Hepatocyte (in vitro differentiated cells): ENCODE measurements around the gene NT5M. TPM values are rescaled to one million over a fixed set of nuclear protein-coding genes. Genes with fewer than 3 reads are reported as not detected.
"Not testable (repeated sequence)": the region's sequence is repeated elsewhere in the genome, so short reads cannot be mapped to it uniquely, and the experiment has no call there.

Experiments
- DNase-seq: peaks from one replicate; pipeline ENCODE4 v3.0.0-alpha.2; 2016; ENCODE audit warnings: low spot score
- H2AFZ ChIP-seq: fragments of 200-600 bp; sonication (generic); 2 replicates; pipeline ENCODE4 v1.6.0; 2016; ENCODE audit warnings: antibody characterized with exemption, mild to moderate bottlenecking
- H3K27ac ChIP-seq: fragments of 200-600 bp; sonication (generic); 2 replicates; pipeline ENCODE4 v1.5.1; 2016; ENCODE audit warnings: mild to moderate bottlenecking
- H3K27me3 ChIP-seq: fragments of 200-600 bp; sonication (generic); 2 replicates; pipeline ENCODE4 v1.6.1; 2016
- H3K36me3 ChIP-seq: fragments of 200-600 bp; sonication (generic); replicated peaks from 2 replicates; pipeline ENCODE4 v1.5.1; 2016; ENCODE audit warnings: low read depth; ENCODE audit not compliant: insufficient read depth
- H3K4me1 ChIP-seq: fragments of 200-600 bp; sonication (generic); 2 replicates; pipeline ENCODE4 v1.5.1; 2016; ENCODE audit warnings: mild to moderate bottlenecking, moderate library complexity; ENCODE audit not compliant: insufficient read depth
- H3K4me2 ChIP-seq: fragments of 200-600 bp; sonication (generic); 2 replicates; pipeline ENCODE4 v1.6.0; 2016
- H3K4me3 ChIP-seq: fragments of 200-600 bp; sonication (generic); 2 replicates; pipeline ENCODE4 v1.5.1; 2016; ENCODE audit warnings: mild to moderate bottlenecking
- H3K79me2 ChIP-seq: fragments of 200-600 bp; sonication (generic); 2 replicates; pipeline ENCODE4 v1.6.0; 2017; ENCODE audit warnings: mild to moderate bottlenecking
- H3K9me2 ChIP-seq: fragments of 200-600 bp; sonication (generic); replicated peaks from 2 replicates; pipeline ENCODE4 v1.6.0; 2017; ENCODE audit warnings: mild to moderate bottlenecking; ENCODE audit not compliant: insufficient read depth
- H3K9me3 ChIP-seq: fragments of 200-600 bp; sonication (generic); 2 replicates; pipeline ENCODE4 v1.5.1; 2016; ENCODE audit warnings: low read depth, mild to moderate bottlenecking
- H4K20me1 ChIP-seq: fragments of 200-600 bp; sonication (generic); 2 replicates; pipeline ENCODE4 v1.6.0; 2016; ENCODE audit warnings: mild to moderate bottlenecking; ENCODE audit not compliant: insufficient read depth, poor library complexity, severe bottlenecking
- CTCF ChIP-seq: fragments of 200-600 bp; sonication (generic); IDR thresholded peaks from 2 replicates; pipeline ENCODE4 v1.5.1; 2016; ENCODE audit warnings: antibody characterized with exemption, mild to moderate bottlenecking; ENCODE audit not compliant: poor library complexity
- EZH2 ChIP-seq: fragments of 200-600 bp; sonication (generic); IDR thresholded peaks from 2 replicates; pipeline ENCODE4 v1.6.1; 2016; ENCODE audit warnings: antibody characterized with exemption, mild to moderate bottlenecking, borderline replicate concordance
- EZH2phosphoT487 ChIP-seq: fragments of 200-600 bp; sonication (generic); IDR thresholded peaks from one replicate; pipeline ENCODE4 v1.6.1; 2018; ENCODE audit warnings: antibody characterized with exemption, mild to moderate bottlenecking, low read depth, moderate library complexity; ENCODE audit not compliant: unreplicated experiment, severe bottlenecking
- whole genome bisulfite sequencing: methylation state at CpG from one replicate; pipeline ENCODE4 v1.1.6; 2016; ENCODE audit warnings: low lambda C conversion rate; ENCODE audit errors: missing lambda C conversion rate; 5-methylcytosine and 5-hydroxymethylcytosine counted together
- polyA plus RNA-seq: library from polyadenylated mRNA; unstranded; fragments of >200 nt; fragmentation: Nextera tagmentation; extraction: Ambion mirVana; gene quantifications from 2 replicates; pipeline ENCODE4 v1.2.1, GENCODE V29; 2016
- total RNA-seq: library from RNA; depleted of rRNA; stranded (reverse); fragments of >200 nt; gene quantifications from 2 replicates; pipeline ENCODE4 v1.2.3, GENCODE V29; 2014

Gene NT5M
- total and polyA plus RNA-seq, 2 experiments from 2014 or later, result 3.4 to 3.5 TPM

DNA sequence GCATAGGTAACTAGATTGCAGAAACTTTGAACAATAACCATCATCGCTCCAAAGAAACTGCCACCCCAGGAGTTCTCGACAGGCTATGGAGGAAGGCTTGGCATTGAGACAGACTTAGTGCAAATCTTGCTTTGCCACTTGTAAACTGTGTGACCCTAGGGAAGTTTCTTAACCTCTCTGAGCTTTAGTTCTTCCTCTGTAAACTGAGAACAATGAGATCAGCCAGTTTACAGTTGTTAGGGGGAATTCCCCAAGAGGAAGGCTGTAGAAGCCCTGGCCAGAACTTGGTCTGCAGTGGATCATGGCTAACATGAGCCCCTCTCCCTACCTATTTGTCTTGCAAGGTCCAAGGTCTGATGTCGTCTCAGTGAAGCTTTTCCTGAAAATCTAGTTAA lies 78.9 kb downstream of the NT5M start:
- H3K4me2 ChIP-seq, result no peak overlapping the region
- H3K79me2 ChIP-seq, result no peaks in the 10 kb centered on the region
- DNase-seq, result no peak
- WGBS, result 83% methylated on average over 3 of the region's 3 CpGs
- H2AFZ ChIP-seq, result no peak overlapping the region
- no peak overlapping the region for H3K4me3 ChIP-seq
- no peaks in the 10 kb centered on the region for H3K36me3 ChIP-seq
- H3K4me1 ChIP-seq, result peaks cover under 1% of the 10 kb centered on the region
- H3K9me3 ChIP-seq, result no peaks in the 10 kb centered on the region
- H3K9me2 ChIP-seq, result no peaks in the 10 kb centered on the region
- H3K27ac ChIP-seq, result no peak overlapping the region
- no peaks in the 10 kb centered on the region for H4K20me1 ChIP-seq
- TF ChIP-seq CTCF (no peak), EZH2phosphoT487 (no peak), EZH2 (no peak)
- no peaks in the 10 kb centered on the region for H3K27me3 ChIP-seq

GRCh38 chr17:17382971-17383370 lies 79.8 kb downstream of the NT5M start:
- no peaks in the 10 kb centered on the region for H4K20me1 ChIP-seq
- DNase-seq, result no peak
- H3K79me2 ChIP-seq, result no peaks in the 10 kb centered on the region
- H3K4me3 ChIP-seq, result no peak overlapping the region
- H3K9me3 ChIP-seq, result no peaks in the 10 kb centered on the region
- 93% methylated on average over 6 of the region's 6 CpGs for WGBS
- H3K27ac ChIP-seq, result no peak overlapping the region
- no peaks in the 10 kb centered on the region for H3K27me3 ChIP-seq
- no peak overlapping the region for H2AFZ ChIP-seq
- H3K36me3 ChIP-seq, result no peaks in the 10 kb centered on the region
- no peaks in the 10 kb centered on the region for H3K9me2 ChIP-seq
- no peak overlapping the region for H3K4me2 ChIP-seq
- TF ChIP-seq EZH2 (no peak), CTCF (no peak), EZH2phosphoT487 (no peak)
- peaks cover 6% of the 10 kb centered on the region for H3K4me1 ChIP-seq

- H3K27me3 ChIP-seq, DNase-seq, H4K20me1 ChIP-seq, H3K27ac ChIP-seq, H3K4me1 ChIP-seq, H2AFZ ChIP-seq, H3K79me2 ChIP-seq, H3K9me3 ChIP-seq, H3K4me3 ChIP-seq, H3K36me3 ChIP-seq, H3K9me2 ChIP-seq, H3K4me2 ChIP-seq: not testable (repeated sequence)
- WGBS, result 95% methylated on average over 61 of the region's 61 CpGs
These were observed 80.5 kb downstream of the NT5M start for GRCh38 chr17:17383431-17384290.

DNA sequence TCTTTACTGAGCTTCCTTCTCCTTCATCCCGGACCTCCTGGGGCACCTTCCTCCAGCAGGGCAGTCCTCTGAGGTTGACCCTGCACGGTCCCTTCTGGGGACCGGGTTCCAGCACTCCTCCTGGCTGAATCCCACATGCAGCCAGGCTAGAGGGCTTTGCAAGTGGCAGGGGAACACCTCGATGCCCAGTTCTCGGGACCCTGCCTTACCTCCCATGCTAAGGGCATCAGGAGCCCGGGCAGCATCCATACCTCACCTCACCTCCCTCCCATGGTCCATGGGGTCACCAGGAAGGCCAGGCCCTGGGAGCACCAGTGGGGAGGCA lies 81.1 kb downstream of the NT5M start:
- H2AFZ ChIP-seq, result no peak overlapping the region
- 99% methylated on average over 6 of the region's 6 CpGs for WGBS
- H3K4me2 ChIP-seq, result no peak overlapping the region
- H4K20me1 ChIP-seq, result no peaks in the 10 kb centered on the region
- H3K27me3 ChIP-seq, result no peaks in the 10 kb centered on the region
- no peak overlapping the region for H3K4me3 ChIP-seq
- no peak for DNase-seq
- H3K4me1 ChIP-seq, result peaks cover 7% of the 10 kb centered on the region
- no peaks in the 10 kb centered on the region for H3K79me2 ChIP-seq
- H3K9me2 ChIP-seq, result no peaks in the 10 kb centered on the region
- H3K27ac ChIP-seq, result no peak overlapping the region
- TF ChIP-seq EZH2phosphoT487 (no peak), CTCF (no peak), EZH2 (no peak)
- H3K9me3 ChIP-seq, result no peaks in the 10 kb centered on the region
- H3K36me3 ChIP-seq, result no peaks in the 10 kb centered on the region
